CD14-positive monocyte (primary cell): ENCODE data around the gene MSI2. TPM values are rescaled to one million over a fixed set of nuclear protein-coding genes. Genes with fewer than 3 reads are reported as not detected.

ENCODE experiments used
- DNase-seq, 3 donors: peaks; one replicate each; pipeline ENCODE4 v3.0.0-alpha.2; 2011 to 2022
- H2AFZ ChIP-seq: 2 replicates; pipeline ENCODE4 v1.6.0; 2012; ENCODE audit warnings: mild to moderate bottlenecking, low read depth, low read length, inconsistent platforms; ENCODE audit not compliant: insufficient read depth, poor library complexity, severe bottlenecking
- H3K27ac ChIP-seq, 2 donors: 1 replicate in 1 of 2; 2 replicates in 1 of 2; pipeline ENCODE4 v1.5.1; 2012 to 2013; ENCODE audit warnings: low read length in 2 of 2, control low read depth in 1 of 2, inconsistent platforms in 1 of 2, low read depth in 1 of 2, mild to moderate bottlenecking in 1 of 2
- H3K27me3 ChIP-seq, 2 donors: one replicate each; pipeline versions ENCODE4 v1.6.0 to v1.6.1; 2011 to 2013; ENCODE audit warnings: low read length in 2 of 2; ENCODE audit not compliant: control insufficient read depth in 2 of 2, insufficient read depth in 2 of 2
- H3K36me3 ChIP-seq, 2 donors: replicated peaks in 1 of 2; 1 replicate in 1 of 2; 2 replicates in 1 of 2; pipeline versions ENCODE4 v1.5.1 to v1.6.1; 2012 to 2013; ENCODE audit warnings: low read length in 2 of 2, control low read depth in 1 of 2, inconsistent platforms in 1 of 2, mild to moderate bottlenecking in 1 of 2; ENCODE audit not compliant: insufficient read depth in 2 of 2, control insufficient read depth in 1 of 2
- H3K4me1 ChIP-seq, 2 donors: 1 replicate in 1 of 2; 2 replicates in 1 of 2; pipeline versions ENCODE4 v1.5.1 to v1.6.1; 2012 to 2013; ENCODE audit warnings: low read length in 2 of 2, control low read depth in 1 of 2, inconsistent platforms in 1 of 2, mild to moderate bottlenecking in 1 of 2, moderate library complexity in 1 of 2; ENCODE audit not compliant: insufficient read depth in 2 of 2, control insufficient read depth in 1 of 2
- H3K4me2 ChIP-seq: replicated peaks from 2 replicates; pipeline ENCODE3; 2012; ENCODE audit warnings: low read length, moderate library complexity, mild to moderate bottlenecking; ENCODE audit not compliant: poor library complexity, severe bottlenecking; ENCODE audit errors: extremely low read depth
- H3K4me3 ChIP-seq, 3 experiments: fragments of 200-600 bp in 1 of 3; sonication (generic) in 1 of 3; replicated peaks in 1 of 3; 1 replicate in 2 of 3; 2 replicates in 1 of 3; pipeline ENCODE4 v1.5.1; 2011 to 2013; ENCODE audit warnings: low read length in 3 of 3, mild to moderate bottlenecking in 3 of 3, control low read depth in 2 of 3, low read depth in 2 of 3, inconsistent platforms in 1 of 3, moderate library complexity in 1 of 3
- H3K79me2 ChIP-seq: 2 replicates; pipeline ENCODE4 v1.6.0; 2012; ENCODE audit warnings: mild to moderate bottlenecking, control low read depth, inconsistent platforms, low read length, moderate library complexity; ENCODE audit not compliant: insufficient read depth
- H3K9ac ChIP-seq: 2 replicates; pipeline ENCODE4 v1.6.0; 2017; ENCODE audit warnings: low read length, mild to moderate bottlenecking; ENCODE audit not compliant: insufficient read depth, poor library complexity, severe bottlenecking
- H3K9me3 ChIP-seq, 2 donors: replicated peaks in 1 of 2; 1 replicate in 1 of 2; 2 replicates in 1 of 2; pipeline versions ENCODE4 v1.5.1 to v1.6.1; 2012 to 2013; ENCODE audit warnings: low read length in 2 of 2, control low read depth in 1 of 2; ENCODE audit not compliant: control insufficient read depth in 1 of 2, insufficient read depth in 1 of 2
- H4K20me1 ChIP-seq: 2 replicates; pipeline ENCODE4 v1.6.0; 2012; ENCODE audit warnings: mild to moderate bottlenecking, low read length, control low read depth, moderate library complexity; ENCODE audit not compliant: insufficient read depth
- H3K27ac Mint-ChIP-seq, 7 donors: one replicate each; pipeline ENCODE4 v1.8.0; 2020; ENCODE audit warnings: mild to moderate bottlenecking in 7 of 7, mixed read lengths in 7 of 7, moderate library complexity in 6 of 7, inconsistent platforms in 2 of 7
- H3K27me3 Mint-ChIP-seq, 3 donors: one replicate each; pipeline ENCODE4 v1.8.0; 2021 to 2022; ENCODE audit warnings: low read depth in 3 of 3, mild to moderate bottlenecking in 3 of 3, mixed read lengths in 3 of 3, moderate library complexity in 3 of 3, inconsistent platforms in 1 of 3
- H3K36me3 Mint-ChIP-seq, 2 donors: one replicate each; pipeline ENCODE4 v1.8.0; 2020; ENCODE audit warnings: mixed read lengths in 2 of 2, inconsistent platforms in 1 of 2, mild to moderate bottlenecking in 1 of 2
- H3K4me1 Mint-ChIP-seq: one replicate; pipeline ENCODE4 v1.8.0; 2020; ENCODE audit warnings: mild to moderate bottlenecking, mixed read lengths
- H3K4me3 Mint-ChIP-seq, 2 donors: one replicate each; pipeline ENCODE4 v1.8.0; 2020; ENCODE audit warnings: mild to moderate bottlenecking in 2 of 2, mixed read lengths in 2 of 2, moderate library complexity in 1 of 2
- H3K9me3 Mint-ChIP-seq, 7 donors: one replicate each; pipeline ENCODE4 v1.8.0; 2020 to 2022; ENCODE audit warnings: mixed read lengths in 7 of 7, mild to moderate bottlenecking in 6 of 7, moderate library complexity in 6 of 7, inconsistent platforms in 2 of 7
- WGBS: methylation state at CpG from one replicate; pipeline ENCODE4 v1.1.5; 2013; ENCODE audit warnings: missing lambda C conversion rate; ENCODE audit not compliant: insufficient coverage; 5-methylcytosine and 5-hydroxymethylcytosine counted together
- intact Hi-C, 2 donors: fragments of 100-400 bp; cut with micrococcal nuclease; formaldehyde crosslinking; loops; one replicate each; pipeline versions ENCODE4 v1.15.0 to v1.15.1; 2023
- polyA plus RNA-seq, 3 donors: library from polyadenylated mRNA; depleted of rRNA in 1 of 3; unstranded in 2 of 3; stranded (reverse) in 1 of 3; fragments of 300-500 nt in 2 of 3; fragments of >200 nt in 1 of 3; fragmentation: Illumina TruSeq in 2 of 3; gene quantifications; 1 replicate in 2 of 3; 2 replicates in 1 of 3; pipeline ENCODE4 v1.2.3, GENCODE V29; 2012 to 2021
- TF ChIP-seq, protein P1 (sequence below): fragments of 200-600 bp; IDR thresholded peaks from one replicate; pipeline ENCODE4 v1.8.0; 2022; ENCODE audit warnings: antibody characterized with exemption, mild to moderate bottlenecking

MSI2 gene
- polyA plus RNA-seq, 3 donors, result 0.20 to 6.6 (median 0.37) TPM

DNA sequence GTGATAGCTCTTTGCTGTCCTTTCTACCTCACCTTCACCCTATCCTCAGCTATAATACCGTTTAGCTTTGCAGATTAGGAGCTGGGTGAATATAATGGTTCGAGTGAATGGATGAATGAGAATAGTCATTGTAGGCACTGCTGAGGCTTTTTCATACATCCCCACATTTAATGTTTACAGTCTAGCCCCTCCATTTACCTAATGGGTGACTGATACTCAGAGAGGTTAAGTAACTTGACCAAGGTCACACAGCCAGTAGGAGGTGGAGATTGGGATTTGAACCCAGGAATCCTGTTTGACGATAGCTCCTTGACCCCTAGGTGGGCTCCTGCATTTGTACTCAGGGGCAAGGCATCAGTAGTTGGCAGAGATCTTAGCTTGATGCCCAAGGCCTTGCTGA is 293.1 kb downstream of the MSI2 start:
- peaks cover 0 to 2% (median 0%) of the 10 kb centered on the region in 7 donors for H3K9me3 Mint-ChIP-seq
- H3K27ac Mint-ChIP-seq, result no peak overlapping the region
- TF ChIP-seq, protein P1, sequence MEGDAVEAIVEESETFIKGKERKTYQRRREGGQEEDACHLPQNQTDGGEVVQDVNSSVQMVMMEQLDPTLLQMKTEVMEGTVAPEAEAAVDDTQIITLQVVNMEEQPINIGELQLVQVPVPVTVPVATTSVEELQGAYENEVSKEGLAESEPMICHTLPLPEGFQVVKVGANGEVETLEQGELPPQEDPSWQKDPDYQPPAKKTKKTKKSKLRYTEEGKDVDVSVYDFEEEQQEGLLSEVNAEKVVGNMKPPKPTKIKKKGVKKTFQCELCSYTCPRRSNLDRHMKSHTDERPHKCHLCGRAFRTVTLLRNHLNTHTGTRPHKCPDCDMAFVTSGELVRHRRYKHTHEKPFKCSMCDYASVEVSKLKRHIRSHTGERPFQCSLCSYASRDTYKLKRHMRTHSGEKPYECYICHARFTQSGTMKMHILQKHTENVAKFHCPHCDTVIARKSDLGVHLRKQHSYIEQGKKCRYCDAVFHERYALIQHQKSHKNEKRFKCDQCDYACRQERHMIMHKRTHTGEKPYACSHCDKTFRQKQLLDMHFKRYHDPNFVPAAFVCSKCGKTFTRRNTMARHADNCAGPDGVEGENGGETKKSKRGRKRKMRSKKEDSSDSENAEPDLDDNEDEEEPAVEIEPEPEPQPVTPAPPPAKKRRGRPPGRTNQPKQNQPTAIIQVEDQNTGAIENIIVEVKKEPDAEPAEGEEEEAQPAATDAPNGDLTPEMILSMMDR, result no peak
- no peaks in the 10 kb centered on the region for H3K36me3 ChIP-seq
- peaks cover 4 to 15% (median 14%) of the 10 kb centered on the region in 3 donors for H3K27me3 Mint-ChIP-seq
- peaks cover 0 to 4% of the 10 kb centered on the region in 2 donors for H3K36me3 Mint-ChIP-seq
- no peak overlapping the region for H3K4me2 ChIP-seq
- DNase-seq, result no peak
- H2AFZ ChIP-seq, result no peak overlapping the region
- H3K4me3 Mint-ChIP-seq, result no peak overlapping the region
- H3K27me3 ChIP-seq, result peaks cover 0 to 3% of the 10 kb centered on the region in 2 donors
- no peak overlapping the region for H3K9ac ChIP-seq
- H3K4me3 ChIP-seq, result no peak overlapping the region
- 100% methylated on average over 1 of the region's 3 CpGs for WGBS
- no peaks in the 10 kb centered on the region for H3K79me2 ChIP-seq
- no peaks in the 10 kb centered on the region for H3K9me3 ChIP-seq
- H4K20me1 ChIP-seq, result no peaks in the 10 kb centered on the region
- H3K4me1 Mint-ChIP-seq, result peaks cover 33% of the 10 kb centered on the region
- intact Hi-C loops, result no loop called here
- H3K4me1 ChIP-seq, result peaks cover 10 to 16% of the 10 kb centered on the region in 2 donors
- no peak overlapping the region for H3K27ac ChIP-seq

DNA sequence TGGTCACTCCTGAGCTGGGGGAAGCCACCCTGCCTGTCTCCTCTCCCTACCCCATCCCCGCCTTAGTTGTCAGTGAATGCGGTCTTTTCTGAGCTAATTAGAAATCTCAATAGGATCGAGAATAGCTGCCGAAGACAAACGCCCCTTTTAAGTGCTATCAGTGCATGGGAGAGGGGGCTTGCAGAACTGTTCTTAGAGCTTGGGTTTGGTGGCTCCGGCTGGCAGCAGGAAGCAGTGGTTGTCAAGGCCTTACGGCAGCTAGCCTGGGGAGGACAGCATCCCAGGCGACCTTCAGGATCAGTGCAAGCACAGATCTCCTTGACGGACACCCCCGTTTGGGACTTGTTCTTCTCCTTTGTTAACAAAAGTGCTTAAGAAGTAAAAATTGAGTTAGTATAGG is 293.7 kb downstream of the MSI2 start:
- DNase-seq, result no peak
- no peaks in the 10 kb centered on the region for H3K9me3 ChIP-seq
- H3K4me1 ChIP-seq, result peaks cover 10 to 19% of the 10 kb centered on the region in 2 donors
- H3K4me3 ChIP-seq, result no peak overlapping the region
- H4K20me1 ChIP-seq, result no peaks in the 10 kb centered on the region
- Mint-ChIP-seq H3K4me3 (no peak overlapping the region), H3K36me3 (peaks cover 0 to 4% of the 10 kb centered on the region in 2 donors), H3K4me1 (peaks cover 37% of the 10 kb centered on the region), H3K27me3 (peaks cover 4 to 15% (median 14%) of the 10 kb centered on the region in 3 donors), H3K27ac (no peak overlapping the region), H3K9me3 (peaks cover 0 to 2% (median 0%) of the 10 kb centered on the region in 7 donors)
- TF ChIP-seq, protein P1, result no peak
- intact Hi-C loops, result no loop called here
- H3K27ac ChIP-seq, result no peak overlapping the region
- WGBS, result 59% methylated on average over 7 of the region's 10 CpGs
- H3K36me3 ChIP-seq, result no peaks in the 10 kb centered on the region
- no peak overlapping the region for H3K9ac ChIP-seq
- no peak overlapping the region for H2AFZ ChIP-seq
- no peaks in the 10 kb centered on the region for H3K79me2 ChIP-seq
- H3K27me3 ChIP-seq, result peaks cover 0 to 3% of the 10 kb centered on the region in 2 donors
- no peak overlapping the region for H3K4me2 ChIP-seq
